ENCODE results near the gene PVALEF.

Gene PVALEF

GRCh38 chr17:81204578-81204977 is 39.3 kb downstream of the PVALEF start:
- Histone ChIP-seq H3K4me3 (ENCODE audit: low read length) (no peak overlapping the region), H3K9ac (ENCODE audit: low read length) (no peak overlapping the region), H3K27me3 (ENCODE audit: control insufficient read depth, insufficient read depth, low read length) (no peaks in the 10 kb centered on the region), H3K36me3 (ENCODE audit: control insufficient read depth, insufficient read depth, low read length) (peaks cover 4% of the 10 kb centered on the region), H3K4me1 (ENCODE audit: control insufficient read depth, insufficient read depth, low read length) (no peaks in the 10 kb centered on the region), H3K27ac (ENCODE audit: low read depth, low read length) (no peak overlapping the region)

DNA sequence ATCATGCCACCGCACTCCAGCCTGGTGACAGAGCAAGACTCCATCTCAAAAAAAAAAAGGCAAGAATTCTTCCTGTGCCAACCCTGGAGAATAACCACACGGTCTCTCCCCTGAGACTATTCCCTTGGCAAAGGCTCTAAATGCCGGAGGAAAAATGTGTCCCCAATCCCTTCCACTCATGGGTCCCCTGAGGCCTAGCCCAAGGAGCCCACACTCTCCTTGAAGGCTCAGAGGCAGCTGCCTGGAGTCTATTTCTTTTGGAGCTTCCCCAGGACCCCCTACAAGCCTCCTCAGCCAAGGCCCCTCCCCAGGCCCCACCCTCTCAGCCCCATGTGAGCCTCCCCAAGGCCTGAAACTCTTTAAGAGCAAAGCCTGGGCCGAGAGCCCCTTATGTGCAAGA is 40.9 kb downstream of the PVALEF start:
- Histone ChIP-seq H3K4me1 (ENCODE audit: control insufficient read depth, insufficient read depth, low read length) (no peaks in the 10 kb centered on the region), H3K36me3 (ENCODE audit: control insufficient read depth, insufficient read depth, low read length) (peaks cover 4% of the 10 kb centered on the region), H3K9ac (ENCODE audit: low read length) (no peak overlapping the region), H3K27me3 (ENCODE audit: control insufficient read depth, insufficient read depth, low read length) (no peaks in the 10 kb centered on the region), H3K4me3 (ENCODE audit: low read length) (no peak overlapping the region), H3K27ac (ENCODE audit: low read depth, low read length) (no peak overlapping the region)

DNA sequence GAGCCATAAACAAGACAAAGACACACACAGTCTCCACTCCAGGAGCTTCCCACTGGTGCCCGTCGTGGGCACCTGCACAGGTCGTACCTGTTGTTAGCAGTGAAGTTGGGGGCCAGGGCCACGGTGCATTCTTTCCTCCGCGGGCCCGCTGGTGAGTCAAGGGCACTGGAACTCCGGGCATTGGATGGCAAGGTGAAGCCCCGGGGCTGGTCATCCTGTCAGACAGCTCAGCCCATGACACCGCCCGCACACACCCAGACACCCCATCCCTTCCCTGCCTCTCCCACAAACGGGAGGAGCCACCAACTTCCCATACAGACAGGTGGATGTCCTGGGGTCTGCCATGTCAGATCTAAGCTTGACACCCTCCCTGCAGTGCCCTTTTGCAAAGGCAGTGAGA is 41.4 kb downstream of the PVALEF start:
- Histone ChIP-seq H3K36me3 (ENCODE audit: control insufficient read depth, insufficient read depth, low read length) (peaks cover 4% of the 10 kb centered on the region), H3K9ac (ENCODE audit: low read length) (no peak overlapping the region), H3K4me3 (ENCODE audit: low read length) (no peak overlapping the region), H3K4me1 (ENCODE audit: control insufficient read depth, insufficient read depth, low read length) (no peaks in the 10 kb centered on the region), H3K27ac (ENCODE audit: low read depth, low read length) (no peak overlapping the region), H3K27me3 (ENCODE audit: control insufficient read depth, insufficient read depth, low read length) (no peaks in the 10 kb centered on the region)

GRCh38 chr17:81207610-81208581 is 42.6 kb downstream of the PVALEF start:
- no peak overlapping the region for H3K4me3 ChIP-seq (ENCODE audit: low read length)
- no peaks in the 10 kb centered on the region for H3K27me3 ChIP-seq (ENCODE audit: control insufficient read depth, insufficient read depth, low read length)
- peaks cover 4% of the 10 kb centered on the region for H3K36me3 ChIP-seq (ENCODE audit: control insufficient read depth, insufficient read depth, low read length)

GRCh38 chr17:81208651-81209050 is 43.3 kb downstream of the PVALEF start:
- H3K27ac ChIP-seq (ENCODE audit: low read depth, low read length): no peak overlapping the region
- H3K4me1 ChIP-seq (ENCODE audit: control insufficient read depth, insufficient read depth, low read length): no peaks in the 10 kb centered on the region
- H3K36me3 ChIP-seq (ENCODE audit: control insufficient read depth, insufficient read depth, low read length): peaks cover 4% of the 10 kb centered on the region
- no peaks in the 10 kb centered on the region for H3K27me3 ChIP-seq (ENCODE audit: control insufficient read depth, insufficient read depth, low read length)
- no peak overlapping the region for H3K9ac ChIP-seq (ENCODE audit: low read length)
- no peak overlapping the region for H3K4me3 ChIP-seq (ENCODE audit: low read length)

More at GRCh38 chr17:81207610-81208581, 42.6 kb downstream of the PVALEF start:
- Histone ChIP-seq H3K27ac (ENCODE audit: low read depth, low read length) (no peak overlapping the region), H3K9ac (ENCODE audit: low read length) (no peak overlapping the region), H3K4me1 (ENCODE audit: control insufficient read depth, insufficient read depth, low read length) (no peaks in the 10 kb centered on the region)

DNA sequence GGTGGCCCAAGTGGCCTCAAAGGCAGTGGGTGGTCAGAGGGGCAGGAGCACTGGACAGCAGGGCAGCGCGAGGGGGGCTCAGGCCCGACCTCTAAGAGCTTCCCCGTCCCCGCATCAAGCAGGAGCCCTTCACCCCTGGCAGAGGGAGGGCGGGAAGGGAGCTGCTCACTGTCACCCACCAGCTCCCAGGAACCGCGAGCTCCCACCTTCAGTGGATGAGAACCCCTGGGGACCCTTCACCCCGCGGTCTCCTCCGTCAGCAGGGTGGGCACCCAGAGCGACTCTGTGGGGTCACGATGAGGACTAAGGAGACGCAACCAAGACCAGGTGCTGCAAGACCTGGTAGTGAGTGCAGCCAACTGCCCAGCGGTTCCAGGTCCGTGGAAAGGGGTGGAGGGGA is 43.8 kb downstream of the PVALEF start:
- no peaks in the 10 kb centered on the region for H3K4me1 ChIP-seq (ENCODE audit: control insufficient read depth, insufficient read depth, low read length)
- H3K27ac ChIP-seq (ENCODE audit: low read depth, low read length): no peak overlapping the region
- H3K9ac ChIP-seq (ENCODE audit: low read length): no peak overlapping the region

DNA sequence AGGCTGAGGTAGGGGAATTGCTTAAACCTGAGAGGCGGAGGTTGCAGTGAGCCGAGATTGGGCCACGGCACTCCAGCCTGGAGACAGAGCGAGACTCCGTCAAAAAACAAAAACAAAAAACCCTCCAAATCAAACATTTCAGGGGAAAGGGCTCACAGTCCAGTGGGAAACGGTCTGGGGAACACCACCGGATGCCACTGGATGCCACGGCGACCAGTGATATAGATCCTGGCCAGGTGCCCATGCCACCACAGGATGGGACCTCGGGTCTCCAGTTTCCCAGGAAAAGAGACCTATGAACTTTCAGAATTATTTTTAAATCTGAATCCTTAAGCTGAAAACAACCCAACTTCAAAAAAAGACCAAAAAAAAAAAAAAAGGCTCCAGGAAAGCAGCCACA is 45.2 kb downstream of the PVALEF start:
- no peaks in the 10 kb centered on the region for H3K27me3 ChIP-seq (ENCODE audit: control insufficient read depth, insufficient read depth, low read length)
- no peak overlapping the region for H3K4me3 ChIP-seq (ENCODE audit: low read length)
- peaks cover 4% of the 10 kb centered on the region for H3K36me3 ChIP-seq (ENCODE audit: control insufficient read depth, insufficient read depth, low read length)
- H3K27ac ChIP-seq (ENCODE audit: low read depth, low read length): no peak overlapping the region
- no peak overlapping the region for H3K9ac ChIP-seq (ENCODE audit: low read length)
- no peaks in the 10 kb centered on the region for H3K4me1 ChIP-seq (ENCODE audit: control insufficient read depth, insufficient read depth, low read length)

More for the DNA sequence above, 43.8 kb downstream of the PVALEF start:
- H3K36me3 ChIP-seq (ENCODE audit: control insufficient read depth, insufficient read depth, low read length): peaks cover 4% of the 10 kb centered on the region
- H3K27me3 ChIP-seq (ENCODE audit: control insufficient read depth, insufficient read depth, low read length): no peaks in the 10 kb centered on the region
- no peak overlapping the region for H3K4me3 ChIP-seq (ENCODE audit: low read length)

GRCh38 chr17:81210868-81211267 is 45.6 kb downstream of the PVALEF start:
- Histone ChIP-seq H3K27ac (ENCODE audit: low read depth, low read length) (no peak overlapping the region), H3K9ac (ENCODE audit: low read length) (no peak overlapping the region), H3K4me1 (ENCODE audit: control insufficient read depth, insufficient read depth, low read length) (no peaks in the 10 kb centered on the region), H3K36me3 (ENCODE audit: control insufficient read depth, insufficient read depth, low read length) (peaks cover 4% of the 10 kb centered on the region), H3K4me3 (ENCODE audit: low read length) (no peak overlapping the region), H3K27me3 (ENCODE audit: control insufficient read depth, insufficient read depth, low read length) (no peaks in the 10 kb centered on the region)

- Histone ChIP-seq H3K4me1 (ENCODE audit: control insufficient read depth, insufficient read depth, low read length) (no peaks in the 10 kb centered on the region), H3K9ac (ENCODE audit: low read length) (no peak overlapping the region), H3K4me3 (ENCODE audit: low read length) (no peak overlapping the region), H3K36me3 (ENCODE audit: control insufficient read depth, insufficient read depth, low read length) (peaks cover 4% of the 10 kb centered on the region), H3K27me3 (ENCODE audit: control insufficient read depth, insufficient read depth, low read length) (no peaks in the 10 kb centered on the region), H3K27ac (ENCODE audit: low read depth, low read length) (no peak overlapping the region)
Measured at GRCh38 chr17:81212365-81212764, 47.1 kb downstream of the PVALEF start.

DNA sequence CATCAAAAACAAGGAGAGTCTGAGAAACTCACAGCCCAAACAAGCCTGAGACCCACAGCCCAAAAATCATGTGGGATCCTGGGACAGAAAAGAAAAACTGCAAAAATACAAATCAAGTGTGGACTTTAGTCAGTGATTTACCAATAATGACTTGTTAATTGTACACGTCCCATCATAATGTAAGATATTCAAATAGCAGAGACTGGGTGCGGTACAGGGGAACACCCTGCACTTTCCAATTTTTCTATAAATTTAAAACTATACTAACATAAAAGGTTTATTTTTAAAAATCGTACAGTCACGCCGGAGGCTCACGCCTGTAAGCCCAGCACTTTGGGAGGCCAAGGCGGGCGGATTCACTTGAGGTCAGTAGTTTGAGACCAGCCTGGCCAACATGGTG is 48.7 kb downstream of the PVALEF start:
- Histone ChIP-seq H3K27me3 (ENCODE audit: control insufficient read depth, insufficient read depth, low read length) (no peaks in the 10 kb centered on the region), H3K9ac (ENCODE audit: low read length) (no peak overlapping the region), H3K4me3 (ENCODE audit: low read length) (no peak overlapping the region), H3K4me1 (ENCODE audit: control insufficient read depth, insufficient read depth, low read length) (no peaks in the 10 kb centered on the region), H3K36me3 (ENCODE audit: control insufficient read depth, insufficient read depth, low read length) (no peaks in the 10 kb centered on the region), H3K27ac (ENCODE audit: low read depth, low read length) (no peak overlapping the region)

GRCh38 chr17:81217491-81217890 is 52.2 kb downstream of the PVALEF start:
- Histone ChIP-seq H3K9ac (ENCODE audit: low read length) (no peak overlapping the region), H3K4me3 (ENCODE audit: low read length) (no peak overlapping the region), H3K4me1 (ENCODE audit: control insufficient read depth, insufficient read depth, low read length) (peaks cover 6% of the 10 kb centered on the region), H3K27me3 (ENCODE audit: control insufficient read depth, insufficient read depth, low read length) (no peaks in the 10 kb centered on the region), H3K27ac (ENCODE audit: low read depth, low read length) (no peak overlapping the region), H3K36me3 (ENCODE audit: control insufficient read depth, insufficient read depth, low read length) (peaks cover 3% of the 10 kb centered on the region)

DNA sequence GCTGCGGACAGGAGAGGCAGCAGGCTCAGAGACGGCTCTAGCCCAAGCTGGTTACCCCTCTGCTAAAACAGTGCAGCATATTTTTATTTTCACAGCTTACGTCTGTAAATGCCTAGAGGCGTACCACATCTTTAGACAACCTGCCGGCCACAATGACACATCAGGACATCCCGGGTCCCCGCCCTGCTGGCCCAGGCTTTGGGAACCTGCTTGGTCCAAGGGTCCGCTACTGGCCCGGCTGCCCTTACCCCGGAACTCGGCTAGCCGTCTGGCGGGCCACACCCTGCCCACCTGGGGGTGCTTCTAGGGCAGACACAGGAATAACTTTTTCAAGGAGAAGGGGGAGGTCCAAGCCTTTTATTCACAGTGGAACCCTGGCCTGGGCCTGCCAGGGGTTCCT is 53.2 kb downstream of the PVALEF start:
- Histone ChIP-seq H3K27ac (ENCODE audit: low read depth, low read length) (no peak overlapping the region), H3K4me1 (ENCODE audit: control insufficient read depth, insufficient read depth, low read length) (peaks cover 8% of the 10 kb centered on the region), H3K27me3 (ENCODE audit: control insufficient read depth, insufficient read depth, low read length) (no peaks in the 10 kb centered on the region), H3K9ac (ENCODE audit: low read length) (no peak overlapping the region), H3K4me3 (ENCODE audit: low read length) (no peak overlapping the region), H3K36me3 (ENCODE audit: control insufficient read depth, insufficient read depth, low read length) (peaks cover 3% of the 10 kb centered on the region)

- Histone ChIP-seq H3K4me1 (ENCODE audit: control insufficient read depth, insufficient read depth, low read length) (peaks cover 8% of the 10 kb centered on the region), H3K9ac (ENCODE audit: low read length) (no peak overlapping the region), H3K36me3 (ENCODE audit: control insufficient read depth, insufficient read depth, low read length) (peaks cover 3% of the 10 kb centered on the region), H3K27me3 (ENCODE audit: control insufficient read depth, insufficient read depth, low read length) (no peaks in the 10 kb centered on the region), H3K27ac (ENCODE audit: low read depth, low read length) (no peak overlapping the region), H3K4me3 (ENCODE audit: low read length) (no peak overlapping the region)
Measured at GRCh38 chr17:81218991-81219390, 53.7 kb downstream of the PVALEF start.
